ENCODE data around the gene ZBTB8B.
"Not testable (repeated sequence)": the region's sequence is repeated elsewhere in the genome, so short reads cannot be mapped to it uniquely, and the experiment has no call there.

Gene ZBTB8B

DNA sequence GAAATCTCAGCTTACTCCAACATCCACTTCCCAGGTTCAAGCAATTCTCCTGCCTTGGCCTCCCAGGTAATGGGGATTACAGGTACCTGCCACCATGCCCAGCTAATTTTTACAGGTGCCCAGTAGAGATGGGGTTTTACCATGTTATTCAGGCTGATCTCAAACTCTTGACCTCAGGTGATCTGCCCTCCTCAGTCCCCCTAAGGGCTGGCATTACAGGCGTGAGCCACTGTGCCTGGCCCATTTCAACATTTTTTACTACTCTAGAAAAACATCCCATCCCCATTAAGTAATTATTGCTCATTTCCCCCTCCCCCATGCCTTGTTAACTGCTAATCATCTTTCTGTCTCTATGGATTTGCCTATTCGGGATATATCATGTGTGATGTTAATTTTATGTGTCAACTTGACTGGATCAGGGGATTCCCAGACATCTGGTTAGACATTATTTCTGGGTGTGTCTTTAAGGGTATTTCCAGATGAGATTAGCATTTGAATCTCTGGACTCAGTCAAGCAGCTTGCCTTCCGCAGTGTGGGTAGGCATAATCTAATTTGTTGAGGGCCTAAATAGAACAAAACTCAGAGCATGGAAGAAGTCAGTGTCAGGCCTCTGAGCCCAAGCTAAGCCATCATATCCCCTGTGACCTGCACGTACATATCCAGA, 33.0 kb upstream of the ZBTB8B start:
- no peak for ATAC-seq (ENCODE audit: low read depth)
- no peaks in the 10 kb centered on the region for H3K36me3 ChIP-seq (ENCODE audit: low read depth)
- no peak for DNase-seq (ENCODE audit: low spot score)
- no peaks in the 10 kb centered on the region for H3K4me1 ChIP-seq (ENCODE audit: insufficient read depth, poor library complexity, severe bottlenecking)
- no peak overlapping the region for H3K27ac ChIP-seq (ENCODE audit: poor library complexity, severe bottlenecking)
- no peaks in the 10 kb centered on the region for H3K9me3 ChIP-seq (ENCODE audit: severe bottlenecking)
- H3K4me3 ChIP-seq (ENCODE audit: severe bottlenecking), result no peak overlapping the region
- TF ChIP-seq, protein P1, sequence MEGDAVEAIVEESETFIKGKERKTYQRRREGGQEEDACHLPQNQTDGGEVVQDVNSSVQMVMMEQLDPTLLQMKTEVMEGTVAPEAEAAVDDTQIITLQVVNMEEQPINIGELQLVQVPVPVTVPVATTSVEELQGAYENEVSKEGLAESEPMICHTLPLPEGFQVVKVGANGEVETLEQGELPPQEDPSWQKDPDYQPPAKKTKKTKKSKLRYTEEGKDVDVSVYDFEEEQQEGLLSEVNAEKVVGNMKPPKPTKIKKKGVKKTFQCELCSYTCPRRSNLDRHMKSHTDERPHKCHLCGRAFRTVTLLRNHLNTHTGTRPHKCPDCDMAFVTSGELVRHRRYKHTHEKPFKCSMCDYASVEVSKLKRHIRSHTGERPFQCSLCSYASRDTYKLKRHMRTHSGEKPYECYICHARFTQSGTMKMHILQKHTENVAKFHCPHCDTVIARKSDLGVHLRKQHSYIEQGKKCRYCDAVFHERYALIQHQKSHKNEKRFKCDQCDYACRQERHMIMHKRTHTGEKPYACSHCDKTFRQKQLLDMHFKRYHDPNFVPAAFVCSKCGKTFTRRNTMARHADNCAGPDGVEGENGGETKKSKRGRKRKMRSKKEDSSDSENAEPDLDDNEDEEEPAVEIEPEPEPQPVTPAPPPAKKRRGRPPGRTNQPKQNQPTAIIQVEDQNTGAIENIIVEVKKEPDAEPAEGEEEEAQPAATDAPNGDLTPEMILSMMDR (IDR thresholded peaks at IDR 0.05; ENCODE audit: poor library complexity, severe bottlenecking), result no peak
- no peaks in the 10 kb centered on the region for H3K27me3 ChIP-seq (ENCODE audit: insufficient read depth, poor library complexity, severe bottlenecking)

DNA sequence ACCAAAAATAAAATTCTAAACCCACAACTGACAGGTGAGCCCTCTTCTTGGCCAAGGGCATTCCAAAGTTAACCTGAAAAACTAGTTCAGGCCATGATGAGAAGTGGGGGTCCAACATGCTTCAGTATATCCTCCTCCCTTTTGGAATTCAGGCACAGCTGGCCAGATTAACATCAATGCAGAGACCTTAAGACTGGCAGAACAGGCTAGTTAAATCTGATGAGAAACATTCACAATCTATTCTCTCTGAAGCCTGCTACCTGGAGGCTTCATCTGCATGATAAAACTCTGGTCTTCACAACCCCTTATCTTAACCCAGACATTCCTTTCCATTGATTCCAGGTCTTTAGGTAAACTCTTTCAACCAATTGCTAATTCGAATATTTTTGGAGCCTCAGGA, 26.7 kb upstream of the ZBTB8B start:
- ATAC-seq (ENCODE audit: low read depth) (no peak), DNase-seq (ENCODE audit: low spot score) (no peak)
- TF ChIP-seq, protein P1 (IDR thresholded peaks at IDR 0.05; ENCODE audit: poor library complexity, severe bottlenecking), result no peak
- Histone ChIP-seq H3K9me3 (ENCODE audit: severe bottlenecking) (no peaks in the 10 kb centered on the region), H3K27ac (ENCODE audit: poor library complexity, severe bottlenecking) (no peak overlapping the region), H3K4me1 (ENCODE audit: insufficient read depth, poor library complexity, severe bottlenecking) (no peaks in the 10 kb centered on the region), H3K36me3 (ENCODE audit: low read depth) (no peaks in the 10 kb centered on the region), H3K4me3 (ENCODE audit: severe bottlenecking) (no peak overlapping the region), H3K27me3 (ENCODE audit: insufficient read depth, poor library complexity, severe bottlenecking) (no peaks in the 10 kb centered on the region)

- not testable (repeated sequence) for H3K4me3 ChIP-seq (ENCODE audit: severe bottlenecking); DNase-seq (ENCODE audit: low spot score); H3K4me1 ChIP-seq (ENCODE audit: insufficient read depth, poor library complexity, severe bottlenecking); H3K27me3 ChIP-seq (ENCODE audit: insufficient read depth, poor library complexity, severe bottlenecking); H3K27ac ChIP-seq (ENCODE audit: poor library complexity, severe bottlenecking); ATAC-seq (ENCODE audit: low read depth); H3K36me3 ChIP-seq (ENCODE audit: low read depth); H3K9me3 ChIP-seq (ENCODE audit: severe bottlenecking)
Measured at GRCh38 chr1:32438777-32439176, 26.1 kb upstream of the ZBTB8B start.

DNA sequence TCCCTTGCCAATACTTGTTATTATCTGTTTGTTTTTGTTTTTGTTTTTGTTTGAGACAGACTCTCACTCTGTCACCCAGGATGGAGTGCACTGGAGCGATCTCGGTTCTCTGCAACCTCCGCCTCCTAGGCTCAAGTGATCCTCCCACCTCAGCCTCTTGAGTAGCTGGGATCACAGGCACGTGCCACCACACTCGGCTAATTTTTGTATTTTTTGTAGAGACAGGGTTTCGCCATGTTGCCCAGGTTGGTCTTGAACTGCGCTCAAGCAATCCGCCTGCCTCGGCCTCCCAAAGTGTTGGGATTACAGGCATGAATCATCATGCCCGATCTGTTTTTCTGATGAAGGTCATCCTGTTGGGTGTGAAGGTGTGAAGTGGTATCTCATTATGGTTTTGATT, 23.4 kb upstream of the ZBTB8B start:
- H3K36me3 ChIP-seq (ENCODE audit: low read depth); ATAC-seq (ENCODE audit: low read depth); H3K9me3 ChIP-seq (ENCODE audit: severe bottlenecking); H3K4me1 ChIP-seq (ENCODE audit: insufficient read depth, poor library complexity, severe bottlenecking); H3K4me3 ChIP-seq (ENCODE audit: severe bottlenecking); H3K27ac ChIP-seq (ENCODE audit: poor library complexity, severe bottlenecking); DNase-seq (ENCODE audit: low spot score); H3K27me3 ChIP-seq (ENCODE audit: insufficient read depth, poor library complexity, severe bottlenecking): not testable (repeated sequence)

GRCh38 chr1:32447469-32448185, 17.2 kb upstream of the ZBTB8B start:
- Histone ChIP-seq H3K9me3 (ENCODE audit: severe bottlenecking) (no peaks in the 10 kb centered on the region), H3K4me3 (ENCODE audit: severe bottlenecking) (peak overlapping the region; percentile 13), H3K27me3 (ENCODE audit: insufficient read depth, poor library complexity, severe bottlenecking) (no peaks in the 10 kb centered on the region), H3K27ac (ENCODE audit: poor library complexity, severe bottlenecking) (no peak overlapping the region), H3K4me1 (ENCODE audit: insufficient read depth, poor library complexity, severe bottlenecking) (peaks cover 4% of the 10 kb centered on the region), H3K36me3 (ENCODE audit: low read depth) (no peaks in the 10 kb centered on the region)
- TF ChIP-seq, protein P1 (IDR thresholded peaks at IDR 0.05; ENCODE audit: poor library complexity, severe bottlenecking), result no peak
- ATAC-seq (ENCODE audit: low read depth) (peak; percentile 71), DNase-seq (ENCODE audit: low spot score) (no peak)
